Gastroesophageal sphincter (tissue), 4 donors: ENCODE results near the gene TBRG4. TPM values are rescaled to one million over a fixed set of nuclear protein-coding genes. Genes with fewer than 3 reads are reported as not detected.
"Not testable (repeated sequence)": the region's sequence is repeated elsewhere in the genome, so short reads cannot be mapped to it uniquely, and the experiment has no call there.

Source experiments
- ATAC-seq: fragments of 150-250 bp; one replicate; pipeline ENCODE4 v1.9.1; 2016; ENCODE audit warnings: mild to moderate bottlenecking, moderate library complexity
- H3K27ac ChIP-seq, 4 donors: fragments of 200-600 bp; sonication (generic) in 3 of 4; 1 replicate in 3 of 4; 2 replicates in 1 of 4; pipeline ENCODE4 v1.5.1; 2016 to 2019
- H3K27me3 ChIP-seq: fragments of 200-600 bp; sonication (generic); one replicate; pipeline ENCODE4 v1.5.1; 2019
- H3K36me3 ChIP-seq, 2 donors: fragments of 200-600 bp; sonication (generic); one replicate each; pipeline ENCODE4 v1.5.1; 2019; ENCODE audit warnings: control low read depth in 1 of 2
- H3K4me1 ChIP-seq, 3 donors: fragments of 200-600 bp; sonication (generic); 1 replicate in 2 of 3; 2 replicates in 1 of 3; pipeline ENCODE4 v1.5.1; 2016 to 2019; ENCODE audit warnings: control low read depth in 2 of 3
- H3K4me3 ChIP-seq, 2 donors: fragments of 200-600 bp; sonication (generic); one replicate each; pipeline ENCODE4 v1.5.1; 2019; ENCODE audit warnings: mild to moderate bottlenecking in 1 of 2, moderate library complexity in 1 of 2
- H3K9me3 ChIP-seq, 3 donors: fragments of 200-600 bp; sonication (generic); one replicate each; pipeline ENCODE4 v1.5.1; 2017 to 2019; ENCODE audit warnings: control low read depth in 2 of 3
- EP300 ChIP-seq: sonication (generic); formaldehyde crosslinking; IDR thresholded peaks from one replicate; pipeline ENCODE4 v1.6.1; 2017; ENCODE audit warnings: antibody characterized with exemption, mild to moderate bottlenecking
- POLR2A ChIP-seq, 2 donors: fragments of 450-650 bp; IDR thresholded peaks; one replicate each; pipeline ENCODE4 v1.6.1; 2017; ENCODE audit warnings: antibody characterized with exemption in 2 of 2, mild to moderate bottlenecking in 2 of 2, moderate library complexity in 1 of 2
- POLR2AphosphoS5 ChIP-seq: sonication (generic); formaldehyde crosslinking; IDR thresholded peaks from one replicate; pipeline ENCODE4 v1.6.1; 2017; ENCODE audit warnings: antibody characterized with exemption
- WGBS, 2 donors: methylation state at CpG; one replicate each; pipeline ENCODE4 v1.1.5; 2018; ENCODE audit warnings: low coverage in 1 of 2; 5-methylcytosine and 5-hydroxymethylcytosine counted together
- total RNA-seq, 4 donors: library from RNA; depleted of rRNA; stranded (reverse); fragments of >200 nt; gene quantifications; one replicate each; pipeline ENCODE4 v1.1.0, GENCODE V29; 2016
- TF ChIP-seq, protein P1 (sequence below), 4 experiments: fragments of 200-600 bp in 2 of 4; fragments of 450-650 bp in 2 of 4; sonication (generic) in 1 of 4; IDR thresholded peaks; one replicate each; pipeline ENCODE4 v1.5.1; 2017 to 2019; ENCODE audit warnings: antibody characterized with exemption in 4 of 4, mild to moderate bottlenecking in 2 of 4, moderate library complexity in 2 of 4

TBRG4 gene
- total RNA-seq, 4 donors from 2014 or later: 38.7 to 66.6 (median 54.7) TPM

DNA sequence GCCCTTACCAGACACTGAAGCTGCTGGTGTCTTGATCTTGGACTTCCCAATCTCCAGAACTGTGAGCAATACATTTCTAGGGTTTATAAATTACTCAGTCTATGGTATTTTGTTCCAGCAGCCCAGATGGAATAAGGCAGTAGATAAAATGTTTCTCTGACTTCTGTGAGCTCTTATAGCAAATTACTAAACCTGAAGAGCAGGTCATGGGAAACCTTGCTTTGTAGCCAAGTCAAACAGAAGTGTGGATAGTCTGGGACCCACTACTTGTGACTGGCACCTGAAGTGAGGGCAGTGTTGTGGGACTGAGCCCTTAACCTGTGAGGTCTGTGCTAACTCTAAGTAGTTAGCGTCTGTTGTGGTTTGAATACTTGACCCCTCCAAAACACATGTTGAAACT, 4.6 kb upstream of the TBRG4 start:
- no peak overlapping the region for H3K27ac ChIP-seq
- ATAC-seq: no peak
- H3K36me3 ChIP-seq: no peaks in the 10 kb centered on the region
- no CpG with 5 or more reads among the region's 1 CpG for WGBS, 2 donors
- H3K9me3 ChIP-seq: no peaks in the 10 kb centered on the region
- no peak for TF ChIP-seq POLR2A (IDR thresholded peaks at IDR 0.05)
- no peak for TF ChIP-seq EP300
- TF ChIP-seq, protein P1, sequence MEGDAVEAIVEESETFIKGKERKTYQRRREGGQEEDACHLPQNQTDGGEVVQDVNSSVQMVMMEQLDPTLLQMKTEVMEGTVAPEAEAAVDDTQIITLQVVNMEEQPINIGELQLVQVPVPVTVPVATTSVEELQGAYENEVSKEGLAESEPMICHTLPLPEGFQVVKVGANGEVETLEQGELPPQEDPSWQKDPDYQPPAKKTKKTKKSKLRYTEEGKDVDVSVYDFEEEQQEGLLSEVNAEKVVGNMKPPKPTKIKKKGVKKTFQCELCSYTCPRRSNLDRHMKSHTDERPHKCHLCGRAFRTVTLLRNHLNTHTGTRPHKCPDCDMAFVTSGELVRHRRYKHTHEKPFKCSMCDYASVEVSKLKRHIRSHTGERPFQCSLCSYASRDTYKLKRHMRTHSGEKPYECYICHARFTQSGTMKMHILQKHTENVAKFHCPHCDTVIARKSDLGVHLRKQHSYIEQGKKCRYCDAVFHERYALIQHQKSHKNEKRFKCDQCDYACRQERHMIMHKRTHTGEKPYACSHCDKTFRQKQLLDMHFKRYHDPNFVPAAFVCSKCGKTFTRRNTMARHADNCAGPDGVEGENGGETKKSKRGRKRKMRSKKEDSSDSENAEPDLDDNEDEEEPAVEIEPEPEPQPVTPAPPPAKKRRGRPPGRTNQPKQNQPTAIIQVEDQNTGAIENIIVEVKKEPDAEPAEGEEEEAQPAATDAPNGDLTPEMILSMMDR (IDR thresholded peaks at IDR 0.05): no peak
- TF ChIP-seq POLR2AphosphoS5: no peak
- H3K27me3 ChIP-seq: peaks cover 8% of the 10 kb centered on the region
- H3K4me1 ChIP-seq: peaks cover 0 to 8% (median 0%) of the 10 kb centered on the region in 3 donors
- H3K4me3 ChIP-seq: no peak overlapping the region

DNA sequence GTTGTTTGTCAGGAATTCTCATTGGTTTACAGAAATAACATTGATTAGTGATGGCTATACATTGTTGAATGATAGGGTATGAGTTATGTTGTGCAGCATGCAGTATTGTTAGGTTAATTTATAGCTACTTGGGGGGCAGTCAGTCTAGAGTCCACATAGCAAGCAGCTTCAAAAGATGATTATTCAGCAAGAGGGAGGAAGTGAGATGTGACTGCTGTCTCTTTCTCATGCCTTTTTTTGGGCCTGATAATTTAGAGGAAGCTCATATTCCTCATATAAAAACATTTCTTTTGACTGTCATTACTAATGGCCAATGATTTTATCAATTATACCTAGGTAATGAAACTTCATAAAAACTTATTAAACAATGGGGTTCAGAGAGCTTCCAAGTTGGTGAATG, 3.4 kb upstream of the TBRG4 start:
- peaks cover 8% of the 10 kb centered on the region for H3K27me3 ChIP-seq
- no peak for ATAC-seq
- no peaks in the 10 kb centered on the region for H3K36me3 ChIP-seq
- H3K4me1 ChIP-seq: peaks cover 0 to 19% (median 8%) of the 10 kb centered on the region in 3 donors
- H3K9me3 ChIP-seq: no peaks in the 10 kb centered on the region
- TF ChIP-seq EP300 (no peak), POLR2AphosphoS5 (no peak), POLR2A (IDR thresholded peaks at IDR 0.05) (no peak)
- TF ChIP-seq, protein P1 (IDR thresholded peaks at IDR 0.05): no peak
- no peak overlapping the region for H3K27ac ChIP-seq
- H3K4me3 ChIP-seq: no peak overlapping the region

DNA sequence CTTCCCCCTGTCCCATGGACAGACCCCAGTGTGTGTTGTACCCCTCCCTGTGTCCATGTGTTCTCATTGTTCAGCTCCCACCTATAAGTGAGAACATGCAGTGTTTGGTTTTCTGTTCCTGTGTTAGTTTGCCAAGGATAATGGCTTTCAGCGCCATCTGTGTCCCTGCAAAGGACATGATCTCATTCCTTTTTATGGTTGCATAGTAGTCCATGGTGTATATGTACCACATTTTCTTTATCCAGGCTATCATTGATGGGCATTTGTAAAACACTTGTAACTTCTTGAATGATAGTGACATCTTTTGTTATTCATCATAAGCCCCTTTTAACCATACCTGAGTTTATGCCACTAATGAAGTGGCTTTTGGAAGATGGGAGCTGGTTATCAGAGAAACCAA, 2.8 kb upstream of the TBRG4 start:
- not testable (repeated sequence) for ATAC-seq, H3K4me3 ChIP-seq
- WGBS, 2 donors: 56 to 62% methylated on average over 1 of the region's 1 CpG

DNA sequence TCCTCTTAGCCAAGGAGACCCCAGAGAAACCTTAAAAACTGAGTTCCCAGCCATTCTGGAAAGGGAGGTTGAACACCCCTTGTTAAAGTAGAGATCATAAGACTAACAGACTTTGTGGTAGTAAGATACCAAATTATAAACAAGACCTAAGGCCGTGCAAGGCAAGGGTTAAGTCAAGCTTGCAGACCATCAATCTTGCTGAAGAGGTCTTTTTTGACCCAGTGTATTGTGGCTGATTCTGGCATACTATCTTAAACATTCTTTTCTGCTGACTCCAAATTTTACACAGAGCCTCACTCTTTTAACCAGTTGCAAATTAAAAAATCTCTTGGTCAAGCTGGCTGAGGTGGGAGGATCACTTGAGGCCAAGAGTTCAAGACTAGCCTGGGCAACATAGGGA, 1.2 kb upstream of the TBRG4 start:
- H3K9me3 ChIP-seq: no peaks in the 10 kb centered on the region
- no peak overlapping the region for H3K4me3 ChIP-seq
- no peak for ATAC-seq
- TF ChIP-seq, protein P1 (IDR thresholded peaks at IDR 0.05): no peak
- TF ChIP-seq POLR2AphosphoS5 (no peak), EP300 (no peak), POLR2A (IDR thresholded peaks at IDR 0.05) (no peak)
- peaks cover 7% of the 10 kb centered on the region for H3K27me3 ChIP-seq
- peaks cover 0 to 42% (median 17%) of the 10 kb centered on the region in 3 donors for H3K4me1 ChIP-seq
- H3K27ac ChIP-seq: peak overlapping the region in 3 of 4 donors; percentile 82 to 95 (median 89)
- 31% methylated on average over 1 of the region's 1 CpG; no CpG with 5 or more reads in 1 of the 2 donors for WGBS, 2 donors
- peaks cover 0 to 19% of the 10 kb centered on the region in 2 donors for H3K36me3 ChIP-seq

More for the DNA sequence above, 2.8 kb upstream of the TBRG4 start:
- H3K36me3 ChIP-seq, H3K9me3 ChIP-seq, H3K27me3 ChIP-seq, H3K27ac ChIP-seq: not testable (repeated sequence)
- peaks cover 0 to 26% (median 8%) of the 10 kb centered on the region in 3 donors for H3K4me1 ChIP-seq

DNA sequence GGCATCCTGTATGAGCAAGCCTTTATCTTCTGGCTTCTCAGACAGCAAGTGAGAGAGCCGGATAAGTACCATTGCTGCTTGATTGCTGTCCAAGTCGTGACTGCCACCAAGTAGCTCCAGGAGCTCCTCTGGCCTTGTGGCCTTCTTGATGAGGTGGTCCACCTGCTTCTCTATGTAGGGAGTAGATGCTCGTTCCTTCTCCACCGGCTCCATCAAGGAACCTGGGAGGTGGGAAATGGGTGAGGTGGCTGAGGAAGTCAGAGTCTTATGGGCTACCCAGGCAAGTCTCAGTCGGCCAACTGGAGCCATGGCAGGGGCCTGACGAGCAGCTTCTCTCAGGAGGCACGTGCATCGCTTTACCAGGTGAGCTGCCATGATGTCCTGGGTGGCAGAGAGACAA, 2.6 kb downstream of the TBRG4 start:
- H3K9me3 ChIP-seq: no peaks in the 10 kb centered on the region
- WGBS, 2 donors: 60% methylated on average over 1 of the region's 8 CpGs; no CpG with 5 or more reads in 1 of the 2 donors
- TF ChIP-seq, protein P1 (IDR thresholded peaks at IDR 0.05): no peak
- no peak for TF ChIP-seq POLR2AphosphoS5
- no peak for TF ChIP-seq POLR2A (IDR thresholded peaks at IDR 0.05)
- no peak for TF ChIP-seq EP300
- H3K27ac ChIP-seq: no peak overlapping the region
- H3K36me3 ChIP-seq: peaks cover 2 to 57% of the 10 kb centered on the region in 2 donors
- H3K27me3 ChIP-seq: no peaks in the 10 kb centered on the region
- H3K4me3 ChIP-seq: no peak overlapping the region
- peaks cover 0 to 63% (median 21%) of the 10 kb centered on the region in 3 donors for H3K4me1 ChIP-seq
- ATAC-seq: no peak
